ENCODE results near the gene TSPEAR. TPM values are rescaled to one million over a fixed set of nuclear protein-coding genes. Genes with fewer than 3 reads are reported as not detected.

TSPEAR gene
- total and polyA plus RNA-seq, 11 donors = 0.01 to 2.6 (median 0.71) TPM; not detected in 2

- Histone ChIP-seq H3K4me1 (peaks cover 0 to 3% (median 0%) of the 10 kb centered on the region in 12 donors), H3K27ac (no peak overlapping the region), H3K27me3 (peaks cover 0 to 5% (median 0%) of the 10 kb centered on the region in 9 donors), H3K9me3 (peaks cover 0 to 14% (median 0%) of the 10 kb centered on the region in 12 donors), H3K4me3 (no peak overlapping the region), H3K36me3 (no peaks in the 10 kb centered on the region)
- intact Hi-C loops (cut with DNase I) = no loop called here
- WGBS, 4 donors = 43 to 58% (median 48%) methylated on average over 5 of the region's 5 CpGs
- peak in 2 of 4 donors; percentile 29 to 40 for ATAC-seq
- no peak for TF ChIP-seq POLR2A (IDR thresholded peaks at IDR 0.05)
- TF ChIP-seq CTCF (IDR thresholded peaks at IDR 0.05) = no peak
- no peak for DNase-seq
Measured at GRCh38 chr21:44755227-44755626, 43.9 kb upstream of the TSPEAR start.

- peaks cover 0 to 16% (median 5%) of the 10 kb centered on the region in 9 donors for H3K27me3 ChIP-seq
- WGBS, 4 donors = 88 to 92% (median 89%) methylated on average over 11 to 19 of the region's 19 CpGs
- peaks cover 0 to 3% (median 0%) of the 10 kb centered on the region in 12 donors for H3K4me1 ChIP-seq
- no peaks in the 10 kb centered on the region for H3K36me3 ChIP-seq
- ATAC-seq (no peak), DNase-seq (no peak)
- no peak for TF ChIP-seq POLR2A (IDR thresholded peaks at IDR 0.05)
- intact Hi-C loops (cut with DNase I) = no loop called here
- no peak overlapping the region for H3K27ac ChIP-seq
- peaks cover 0 to 14% (median 0%) of the 10 kb centered on the region in 12 donors for H3K9me3 ChIP-seq
- H3K4me3 ChIP-seq = no peak overlapping the region
Measured at GRCh38 chr21:44753357-44753756, 42.0 kb upstream of the TSPEAR start.

- intact Hi-C loops (cut with DNase I) = no loop called here
- DNase-seq (no peak), ATAC-seq (no peak)
- no peaks in the 10 kb centered on the region for H3K36me3 ChIP-seq
- WGBS, 4 donors = 68 to 76% (median 70%) methylated on average over 10 to 11 of the region's 11 CpGs
- peaks cover 0 to 3% (median 0%) of the 10 kb centered on the region in 12 donors for H3K4me1 ChIP-seq
- H3K9me3 ChIP-seq = peaks cover 0 to 14% (median 0%) of the 10 kb centered on the region in 12 donors
- no peak overlapping the region for H3K27ac ChIP-seq
- H3K27me3 ChIP-seq = peaks cover 0 to 16% (median 5%) of the 10 kb centered on the region in 9 donors
- H3K4me3 ChIP-seq = no peak overlapping the region
- TF ChIP-seq POLR2A (IDR thresholded peaks at IDR 0.05) (no peak), CTCF (IDR thresholded peaks at IDR 0.05) (no peak)
Measured at GRCh38 chr21:44752671-44753235, 41.4 kb upstream of the TSPEAR start.

- WGBS, 4 donors = 86 to 89% (median 86%) methylated on average over 29 to 34 of the region's 34 CpGs
- Histone ChIP-seq H3K4me1 (peaks cover 0 to 3% (median 0%) of the 10 kb centered on the region in 12 donors), H3K4me3 (no peak overlapping the region), H3K27ac (no peak overlapping the region), H3K9me3 (peaks cover 0 to 14% (median 0%) of the 10 kb centered on the region in 12 donors), H3K27me3 (peaks cover 0 to 16% (median 5%) of the 10 kb centered on the region in 9 donors), H3K36me3 (no peaks in the 10 kb centered on the region)
- DNase-seq = no peak
- intact Hi-C loops (cut with DNase I) = no loop called here
- no peak for ATAC-seq
- TF ChIP-seq CTCF (IDR thresholded peaks at IDR 0.05) = no peak
- TF ChIP-seq POLR2A (IDR thresholded peaks at IDR 0.05) = no peak
Measured at GRCh38 chr21:44751799-44752636, 40.6 kb upstream of the TSPEAR start.
